GM18867 (cell line): ENCODE results near the gene RSPO4.

Experiments used
- ATAC-seq: cut with Tn5 transposase; IDR thresholded peaks from one replicate; pipeline ENCODE4 v1.9.1; 2021; ENCODE audit warnings: mild to moderate bottlenecking, moderate library complexity; ENCODE audit not compliant: unreplicated experiment

The RSPO4 gene

GRCh38 chr20:944774-945410 is 57.2 kb downstream of the RSPO4 start:
- no peak for ATAC-seq

DNA sequence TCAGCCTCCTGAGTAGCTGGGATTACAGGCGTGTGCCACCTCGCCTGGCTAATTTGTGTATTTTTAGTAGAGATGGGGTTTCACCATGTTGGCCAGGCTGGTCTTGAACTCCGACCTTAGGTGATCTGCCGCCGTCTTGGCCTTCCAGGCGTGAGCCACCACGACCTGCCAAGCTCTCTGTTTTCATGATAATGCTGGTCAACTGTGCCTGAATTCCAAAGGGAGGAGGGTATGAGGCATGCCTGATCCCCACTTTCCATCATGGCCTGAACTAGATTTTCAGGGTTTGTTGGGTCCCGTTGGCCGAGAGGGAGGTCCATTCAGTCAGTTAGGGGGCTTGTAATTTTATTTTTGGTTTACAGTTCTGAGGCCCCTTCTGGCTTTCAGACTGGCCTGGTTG is 58.0 kb downstream of the RSPO4 start:
- no peak for ATAC-seq

- ATAC-seq, result no peak
Measured at GRCh38 chr20:942611-943010, 59.5 kb downstream of the RSPO4 start.

DNA sequence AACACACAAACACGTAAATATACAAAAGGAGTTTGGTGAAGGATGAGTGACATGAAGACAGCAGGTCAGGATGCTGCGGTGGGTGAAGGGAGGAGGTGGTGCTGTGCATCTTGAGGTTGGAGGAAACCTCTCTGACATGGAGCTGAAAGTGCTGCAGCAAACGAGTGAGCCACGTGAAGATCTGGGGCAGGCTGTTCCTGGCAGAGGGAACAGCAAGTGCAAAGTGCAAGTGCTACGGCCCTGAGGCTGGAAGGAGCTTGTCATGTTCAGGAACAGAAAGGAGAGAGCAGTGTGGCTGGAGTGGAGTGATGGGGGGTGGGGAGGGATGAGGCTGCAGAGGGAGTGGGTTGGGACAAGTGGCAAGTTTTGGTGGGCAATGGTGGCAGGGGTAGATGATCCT is 61.2 kb downstream of the RSPO4 start:
- no peak for ATAC-seq

- no peak for ATAC-seq
Measured at GRCh38 chr20:939606-940005, 62.5 kb downstream of the RSPO4 start.

- ATAC-seq, result no peak
Measured at GRCh38 chr20:934186-934840, 67.8 kb downstream of the RSPO4 start.

- no peak for ATAC-seq
Measured at GRCh38 chr20:933029-933428, 69.1 kb downstream of the RSPO4 start.

GRCh38 chr20:931401-931800 is 70.7 kb downstream of the RSPO4 start:
- ATAC-seq, result no peak

DNA sequence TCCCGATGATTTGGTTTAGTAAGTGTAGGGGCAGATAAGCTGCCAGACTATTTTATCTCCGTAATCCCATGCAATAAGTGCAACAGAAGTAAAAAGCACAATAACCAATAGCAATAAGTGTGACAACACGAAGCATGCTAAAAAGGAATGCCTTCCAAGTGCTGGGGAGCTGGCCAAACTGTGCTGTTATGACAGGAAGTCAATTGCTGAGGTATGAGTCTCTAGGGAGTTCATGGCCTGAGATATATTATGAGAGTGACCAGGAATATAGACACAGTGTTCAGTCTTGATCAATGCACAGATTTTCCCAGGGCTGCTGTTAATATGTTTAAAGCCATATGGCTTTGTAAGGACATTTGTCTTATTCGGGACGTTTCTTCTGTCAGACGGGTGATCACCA is 75.4 kb downstream of the RSPO4 start:
- no peak for ATAC-seq

DNA sequence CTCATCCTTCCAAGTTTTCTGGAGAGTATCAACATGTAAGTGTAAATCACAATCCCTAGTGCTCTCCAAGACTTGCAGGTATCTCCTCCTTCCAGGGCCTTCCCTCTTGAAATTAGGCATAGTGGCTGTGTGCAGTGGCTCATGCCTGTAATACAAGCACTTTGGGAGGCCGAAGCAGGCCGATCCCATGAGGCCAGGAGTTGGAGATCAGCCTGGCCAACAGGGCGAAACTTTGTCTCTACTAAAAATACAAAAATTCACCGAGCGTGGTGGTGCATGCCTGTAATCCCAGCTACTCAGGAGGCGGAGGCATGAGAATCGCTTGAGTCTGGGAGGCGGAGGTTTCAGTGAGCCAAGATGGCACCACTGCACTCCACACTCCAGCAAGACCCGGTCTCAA is 76.6 kb downstream of the RSPO4 start:
- ATAC-seq, result no peak

DNA sequence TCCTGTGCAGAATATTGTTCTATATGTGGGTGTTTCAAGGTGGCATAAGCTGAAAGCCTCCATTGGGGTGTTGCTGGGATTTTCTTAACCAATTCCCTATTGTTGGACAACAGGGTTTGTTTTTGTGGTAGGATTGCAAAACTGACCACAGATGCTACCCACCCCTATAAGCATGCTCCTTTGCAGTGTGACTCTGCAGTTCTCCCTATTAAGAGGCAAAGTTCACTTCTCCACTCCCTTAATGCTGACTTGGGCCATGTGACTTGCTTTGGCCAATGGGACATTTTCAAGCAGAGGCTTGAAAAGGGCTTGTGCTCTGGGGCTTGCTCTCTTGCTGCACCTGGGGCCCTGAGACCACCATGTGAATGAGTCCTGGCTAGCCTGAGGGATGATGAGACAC is 77.5 kb downstream of the RSPO4 start:
- no peak for ATAC-seq

GRCh38 chr20:922781-923180 is 79.3 kb downstream of the RSPO4 start:
- no peak for ATAC-seq

DNA sequence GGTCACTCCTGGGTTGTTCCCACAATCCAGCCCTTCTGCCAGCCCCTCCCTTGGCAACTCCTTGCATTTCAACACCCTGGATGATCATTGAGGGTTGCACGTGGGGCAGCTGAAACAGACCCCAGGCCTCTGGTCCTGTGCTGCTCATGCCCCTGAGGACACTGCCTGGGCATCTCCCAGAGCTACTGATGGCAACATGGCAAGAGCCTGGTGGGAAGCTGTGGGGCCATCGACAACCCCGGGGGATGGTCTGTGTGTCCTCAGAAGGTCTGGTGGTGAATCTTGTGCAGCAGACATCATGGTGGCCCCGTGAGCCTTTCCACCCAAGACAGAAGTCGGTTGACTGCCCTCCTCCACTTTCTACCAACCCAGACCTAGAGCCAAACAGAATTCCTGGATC is 81.0 kb downstream of the RSPO4 start:
- no peak for ATAC-seq

GRCh38 chr20:920311-920710 is 81.8 kb downstream of the RSPO4 start:
- no peak for ATAC-seq

GRCh38 chr20:919491-919916 is 82.6 kb downstream of the RSPO4 start:
- no peak for ATAC-seq

DNA sequence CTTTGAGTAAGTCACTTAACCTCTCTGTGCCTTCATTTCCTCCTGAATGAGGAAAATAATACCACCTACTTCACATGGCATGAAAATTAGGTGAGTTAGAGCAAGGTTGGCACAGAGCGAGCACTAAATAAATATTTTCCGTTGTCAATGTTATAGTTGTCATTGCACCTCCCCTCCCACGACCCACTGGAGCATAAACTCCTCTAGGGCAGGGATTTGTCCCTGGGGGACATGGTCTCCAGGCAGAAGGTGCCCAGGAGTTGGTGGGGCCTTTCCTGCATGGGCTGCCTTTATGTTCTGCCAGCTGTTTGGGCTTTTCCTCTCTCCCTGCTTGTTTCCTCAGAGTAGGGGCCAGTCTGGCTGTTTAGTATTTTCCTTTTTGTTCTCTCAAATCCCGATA is 84.7 kb downstream of the RSPO4 start:
- no peak for ATAC-seq

DNA sequence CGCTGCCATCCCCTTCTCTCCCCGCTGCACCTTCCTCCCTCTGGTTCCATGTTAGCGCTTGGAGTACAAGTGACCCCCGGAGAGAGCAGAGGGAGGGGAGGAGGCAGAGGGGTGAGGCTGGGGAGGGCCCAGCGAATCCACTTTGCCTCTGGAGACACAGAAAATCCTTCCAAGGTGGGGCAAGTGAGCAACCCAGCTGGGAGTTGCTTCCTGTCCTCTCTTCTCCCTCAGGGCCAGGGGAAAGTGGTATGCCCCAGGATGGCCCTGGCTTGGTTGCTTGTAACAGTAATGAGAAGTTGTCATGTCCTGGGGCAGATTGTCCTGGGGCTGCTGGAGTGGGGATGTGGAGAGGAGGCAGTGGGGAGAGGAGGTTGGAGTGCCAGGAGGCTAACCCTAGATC is 85.3 kb downstream of the RSPO4 start:
- ATAC-seq, result no peak

GRCh38 chr20:916125-916799 is 85.8 kb downstream of the RSPO4 start, which contains the start of gene ANGPT4:
ANGPT4 (minus strand) TSS chr20:916334; CDS start chr20:916214, 120 bp downstream.
- ATAC-seq, result no peak

DNA sequence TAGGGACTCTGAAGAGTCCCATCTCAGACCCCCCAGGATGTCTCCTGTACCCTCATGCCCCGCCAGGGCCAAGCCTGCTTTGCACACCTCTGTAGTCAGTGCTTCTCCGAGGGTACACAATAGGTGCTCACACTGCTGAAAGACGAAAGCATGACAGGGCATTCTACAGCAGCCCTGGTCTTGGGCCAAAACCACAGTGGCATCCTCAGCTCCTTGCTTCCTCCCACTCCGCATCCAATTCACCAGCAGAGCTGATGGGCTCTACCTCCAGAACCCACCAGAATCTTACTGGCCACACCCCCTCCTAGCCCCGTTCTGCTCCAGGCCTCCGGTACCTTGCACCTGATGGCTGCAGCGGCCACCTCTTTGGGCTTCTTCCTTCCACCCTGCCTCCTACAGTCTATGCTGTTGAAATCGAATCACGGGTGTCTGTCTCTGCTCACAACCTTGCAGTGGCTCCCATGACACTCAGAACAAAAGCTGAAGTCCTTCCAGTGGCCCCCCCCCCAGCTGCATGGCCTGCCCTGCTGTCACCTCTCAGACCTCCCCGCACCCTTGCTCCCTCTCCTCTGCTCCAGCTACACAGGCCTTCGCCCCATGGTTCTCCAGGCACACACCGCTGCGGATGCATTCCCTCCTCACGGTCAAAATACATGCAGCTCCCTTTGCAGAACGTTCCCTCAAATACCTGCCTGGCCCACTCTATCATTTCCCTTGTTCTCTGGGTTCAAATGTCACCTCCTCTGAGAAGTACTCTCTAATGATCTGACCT is 87.2 kb downstream of the RSPO4 start:
- ATAC-seq, result no peak

DNA sequence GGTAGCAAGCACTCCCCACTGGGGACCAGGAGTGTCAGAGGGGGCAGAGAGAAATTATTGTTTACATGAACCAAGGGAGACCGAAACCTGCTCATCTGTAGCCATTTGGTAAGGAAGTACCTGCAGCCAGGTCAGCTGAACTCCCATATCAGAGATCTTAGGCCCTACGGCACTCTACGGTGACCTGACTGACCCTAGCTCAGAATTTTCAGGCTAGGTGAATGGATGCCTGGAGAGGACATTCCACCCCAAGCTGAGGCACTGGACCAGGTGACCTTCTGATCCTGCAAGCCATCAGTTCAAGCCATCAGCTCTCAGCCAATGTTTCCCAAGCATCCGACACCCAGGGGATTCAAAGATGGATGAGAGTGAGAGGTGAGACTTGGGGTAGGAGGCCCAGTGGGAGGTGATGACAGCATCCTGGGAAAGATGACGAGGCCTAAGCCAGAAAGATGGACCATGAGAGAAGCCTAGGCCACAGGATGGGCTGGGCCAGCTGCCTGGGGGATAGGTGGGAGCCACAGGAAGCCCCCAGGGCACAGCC is 88.7 kb downstream of the RSPO4 start:
- no peak for ATAC-seq

- ATAC-seq, result no peak
Measured at GRCh38 chr20:911882-912600, 90.1 kb downstream of the RSPO4 start.
